MM.1S (cell line): ENCODE measurements around the gene HELZ.

Experiments
- DNase-seq: peaks from one replicate; pipeline ENCODE4 v3.0.0-alpha.2; 2015
- H2AFZ ChIP-seq: fragments of 300-600 bp; sonication (generic); 2 replicates; pipeline ENCODE4 v1.6.0; 2016; ENCODE audit warnings: antibody characterized with exemption, low read length
- H3F3A ChIP-seq: fragments of 300-600 bp; sonication (generic); 2 replicates; pipeline ENCODE4 v1.6.1; 2016; ENCODE audit warnings: mild to moderate bottlenecking, antibody characterized with exemption, low read length, moderate library complexity, mixed read lengths; ENCODE audit not compliant: insufficient read depth
- H3K27ac ChIP-seq: fragments of 300-600 bp; sonication (generic); 2 replicates; pipeline ENCODE4 v1.5.1; 2016; ENCODE audit warnings: mild to moderate bottlenecking, low read length
- H3K27me3 ChIP-seq: fragments of 300-600 bp; sonication (generic); replicated peaks from 2 replicates; pipeline ENCODE4 v1.6.0; 2016; ENCODE audit warnings: low read length; ENCODE audit not compliant: insufficient read depth
- H3K36me3 ChIP-seq: fragments of 300-600 bp; sonication (generic); replicated peaks from 2 replicates; pipeline ENCODE4 v1.6.1; 2016; ENCODE audit warnings: mild to moderate bottlenecking, low read length, mixed read lengths; ENCODE audit not compliant: insufficient read depth
- H3K4me1 ChIP-seq: fragments of 300-600 bp; sonication (generic); 2 replicates; pipeline ENCODE4 v1.6.1; 2016; ENCODE audit warnings: low read length, mixed read lengths
- H3K4me2 ChIP-seq: fragments of 300-600 bp; sonication (generic); 2 replicates; pipeline ENCODE4 v1.6.0; 2016; ENCODE audit warnings: low read depth, low read length
- H3K4me3 ChIP-seq: fragments of 300-600 bp; sonication (generic); 2 replicates; pipeline ENCODE4 v1.5.1; 2016; ENCODE audit warnings: low read length, mixed read lengths
- H3K79me2 ChIP-seq: fragments of 300-600 bp; sonication (generic); 2 replicates; pipeline ENCODE4 v1.6.1; 2016; ENCODE audit warnings: mixed run types, low read length, mixed read lengths
- H3K9ac ChIP-seq: fragments of 300-600 bp; sonication (generic); 2 replicates; pipeline ENCODE4 v1.6.1; 2016; ENCODE audit warnings: low read length, mixed read lengths
- H3K9me2 ChIP-seq: fragments of 300-600 bp; sonication (generic); replicated peaks from 2 replicates; pipeline ENCODE4 v1.6.1; 2016; ENCODE audit warnings: mild to moderate bottlenecking, low read length, mixed read lengths; ENCODE audit not compliant: insufficient read depth
- H3K9me3 ChIP-seq: fragments of 300-600 bp; sonication (generic); replicated peaks from 2 replicates; pipeline ENCODE4 v1.6.1; 2016; ENCODE audit warnings: mild to moderate bottlenecking, low read length, mixed read lengths; ENCODE audit not compliant: insufficient read depth
- H4K20me1 ChIP-seq: fragments of 300-600 bp; sonication (generic); 2 replicates; pipeline ENCODE4 v1.6.1; 2016; ENCODE audit warnings: mild to moderate bottlenecking, low read length, moderate library complexity, mixed read lengths; ENCODE audit not compliant: insufficient read depth
- CTCF ChIP-seq: fragments of 300-600 bp; sonication (generic); IDR thresholded peaks from 2 replicates; pipeline ENCODE4 v1.5.1; 2016; ENCODE audit warnings: antibody characterized with exemption, low read length, mixed read lengths
- EZH2 ChIP-seq: fragments of 300-600 bp; sonication (generic); optimal IDR thresholded peaks from 2 replicates; pipeline ENCODE3; 2017; ENCODE audit warnings: low read depth, mild to moderate bottlenecking, antibody characterized with exemption, low read length, mixed read lengths
- EZH2phosphoT487 ChIP-seq: fragments of 300-600 bp; sonication (generic); IDR thresholded peaks from 2 replicates; pipeline ENCODE4 v1.6.1; 2018; ENCODE audit warnings: antibody characterized with exemption, low read length

HELZ gene

GRCh38 chr17:67113486-67113885, 131.5 kb downstream of the HELZ start:
- TF ChIP-seq CTCF (no peak), EZH2phosphoT487 (no peak), EZH2 (no peak)
- no peaks in the 10 kb centered on the region for H3K27me3 ChIP-seq
- no peak overlapping the region for H2AFZ ChIP-seq
- no peak for DNase-seq
- no peaks in the 10 kb centered on the region for H3K9me3 ChIP-seq
- no peaks in the 10 kb centered on the region for H3K9me2 ChIP-seq
- H3K4me3 ChIP-seq = no peak overlapping the region
- H3K4me2 ChIP-seq = no peak overlapping the region
- no peak overlapping the region for H3K9ac ChIP-seq
- no peak overlapping the region for H3K27ac ChIP-seq
- peaks cover 3% of the 10 kb centered on the region; the same call in 1 of the 2 replicates for H3K79me2 ChIP-seq
- no peaks in the 10 kb centered on the region for H4K20me1 ChIP-seq
- no peaks in the 10 kb centered on the region for H3F3A ChIP-seq
- 0 out of 2 replicates have a peak, but pooled peaks cover 7% of the 10 kb centered on the region for H3K4me1 ChIP-seq
- H3K36me3 ChIP-seq = peaks cover 20% of the 10 kb centered on the region

GRCh38 chr17:67111808-67112207, 133.2 kb downstream of the HELZ start:
- H3K9me2 ChIP-seq = no peaks in the 10 kb centered on the region
- no peaks in the 10 kb centered on the region for H3F3A ChIP-seq
- 0 out of 2 replicates have a peak, but pooled peaks cover 3% of the 10 kb centered on the region for H3K79me2 ChIP-seq
- TF ChIP-seq EZH2phosphoT487 (no peak), EZH2 (no peak), CTCF (no peak)
- no peak overlapping the region for H3K4me2 ChIP-seq
- no peak overlapping the region for H3K9ac ChIP-seq
- 0 out of 2 replicates have a peak, but pooled peaks cover 7% of the 10 kb centered on the region for H3K4me1 ChIP-seq
- H3K36me3 ChIP-seq = peaks cover 20% of the 10 kb centered on the region
- no peak overlapping the region for H3K27ac ChIP-seq
- no peak overlapping the region for H3K4me3 ChIP-seq
- no peak overlapping the region for H2AFZ ChIP-seq
- H3K27me3 ChIP-seq = no peaks in the 10 kb centered on the region
- DNase-seq = no peak
- H4K20me1 ChIP-seq = no peaks in the 10 kb centered on the region
- H3K9me3 ChIP-seq = no peaks in the 10 kb centered on the region

- no peaks in the 10 kb centered on the region for H3K9me3 ChIP-seq
- H3K4me1 ChIP-seq = 0 out of 2 replicates have a peak, but pooled peaks cover 7% of the 10 kb centered on the region
- H3K27me3 ChIP-seq = no peaks in the 10 kb centered on the region
- 0 out of 2 replicates have a peak, but pooled peaks cover 3% of the 10 kb centered on the region for H3K79me2 ChIP-seq
- H4K20me1 ChIP-seq = no peaks in the 10 kb centered on the region
- no peak overlapping the region for H3K9ac ChIP-seq
- no peak for DNase-seq
- no peak overlapping the region for H3K27ac ChIP-seq
- H3F3A ChIP-seq = no peaks in the 10 kb centered on the region
- no peak overlapping the region for H3K4me2 ChIP-seq
- H2AFZ ChIP-seq = no peak overlapping the region
- no peaks in the 10 kb centered on the region for H3K9me2 ChIP-seq
- H3K4me3 ChIP-seq = no peak overlapping the region
- TF ChIP-seq EZH2 (no peak), CTCF (no peak), EZH2phosphoT487 (no peak)
- H3K36me3 ChIP-seq = peaks cover 20% of the 10 kb centered on the region
Observed at GRCh38 chr17:67111327-67111726, 133.7 kb downstream of the HELZ start.
